GM12801 (cell line): Measurements from ENCODE around the gene NELL2.

Experiments
- CTCF ChIP-seq: IDR thresholded peaks from one replicate; pipeline ENCODE4 v1.5.1; 2011; ENCODE audit warnings: control low read depth; ENCODE audit not compliant: insufficient read length; ENCODE audit errors: extremely low read depth

NELL2 gene

GRCh38 chr12:44654646-44655639, 221.2 kb downstream of the NELL2 start:
- TF ChIP-seq CTCF, result no peak

GRCh38 chr12:44653861-44654527, 222.1 kb downstream of the NELL2 start:
- TF ChIP-seq CTCF, result no peak

GRCh38 chr12:44649693-44650092, 226.4 kb downstream of the NELL2 start:
- no peak for TF ChIP-seq CTCF

GRCh38 chr12:44647917-44648690, 228.0 kb downstream of the NELL2 start:
- TF ChIP-seq CTCF, result no peak

- TF ChIP-seq CTCF, result no peak
Measured at GRCh38 chr12:44640427-44641190, 235.5 kb downstream of the NELL2 start.

- no peak for TF ChIP-seq CTCF
Measured at GRCh38 chr12:44637875-44638274, 238.2 kb downstream of the NELL2 start.
